Endothelial cell of umbilical vein (primary cell): ENCODE data around the gene PTPN9. TPM values are rescaled to one million over a fixed set of nuclear protein-coding genes. Genes with fewer than 3 reads are reported as not detected.

Source experiments
- BruUV-seq: library from RNA; stranded (reverse); fragments of 400-500 nt; replicated peaks from 2 replicates; lab custom pipeline; 2021; lab: Mats Ljungman, UMichigan
- CTCF ChIA-PET: fragments of 300-600, 350-600 bp; sonication (Branson Sonifier 250); formaldehyde crosslinking; loops from one replicate; lab custom pipeline; 2021; ENCODE audit warnings: antibody characterized with exemption, inconsistent platforms; lab: Charles Lee
- POLR2A ChIA-PET: fragments of 300-600, 350-600 bp; sonication (Branson Sonifier 250); formaldehyde crosslinking; loops from one replicate; lab custom pipeline; 2021; ENCODE audit warnings: antibody characterized with exemption, inconsistent platforms; lab: Charles Lee
- DNase-seq: peaks from one replicate; pipeline ENCODE4 v3.0.0-alpha.2; 2011; ENCODE audit warnings: low read depth, low spot score
- FAIRE-seq: peaks from 2 replicates; lab custom pipeline; 2011; peaks lifted over from hg19 to GRCh38; lab: Jason Lieb, UNC
- H2AFZ ChIP-seq: 2 replicates; pipeline ENCODE4 v1.6.0; 2012; ENCODE audit warnings: low read depth, low read length, control low read depth, inconsistent platforms
- H3K27ac ChIP-seq: 2 replicates; pipeline ENCODE4 v1.5.1; 2011; ENCODE audit warnings: low read depth, mild to moderate bottlenecking, control low read depth, low read length, moderate library complexity; ENCODE audit not compliant: insufficient read depth
- H3K27me3 ChIP-seq, 2 experiments: 2 replicates each; pipeline versions ENCODE4 v1.6.0 to v1.6.1; 2011; ENCODE audit warnings: low read length in 2 of 2, mixed read lengths in 1 of 2; ENCODE audit not compliant: control insufficient read depth in 2 of 2, insufficient read depth in 2 of 2
- H3K36me3 ChIP-seq, 2 experiments: 2 replicates in 1 of 2; 3 replicates in 1 of 2; pipeline ENCODE4 v1.5.1; 2011; ENCODE audit warnings: low read length in 2 of 2, mild to moderate bottlenecking in 1 of 2, moderate library complexity in 1 of 2; ENCODE audit not compliant: control insufficient read depth in 2 of 2, insufficient read depth in 2 of 2; ENCODE audit errors: extremely low read depth in 1 of 2
- H3K4me1 ChIP-seq: 3 replicates; pipeline ENCODE4 v1.5.1; 2011; ENCODE audit warnings: mild to moderate bottlenecking, low read length; ENCODE audit not compliant: control insufficient read depth, insufficient read depth; ENCODE audit errors: extremely low read depth
- H3K4me2 ChIP-seq: 2 replicates; pipeline ENCODE4 v1.6.1; 2011; ENCODE audit warnings: low read length, control low read depth, mixed read lengths; ENCODE audit not compliant: insufficient read depth
- H3K4me3 ChIP-seq, 3 experiments: fragments of 200-600 bp in 1 of 3; sonication (generic), shearing (Covaris generic) in 1 of 3; replicated peaks in 1 of 3; 2 replicates each; pipeline ENCODE4 v1.5.1; 2011 to 2016; ENCODE audit warnings: control low read depth in 3 of 3, low read length in 3 of 3, mild to moderate bottlenecking in 2 of 3, inconsistent platforms in 1 of 3, low read depth in 1 of 3, moderate library complexity in 1 of 3; ENCODE audit not compliant: insufficient read depth in 1 of 3
- H3K79me2 ChIP-seq: 2 replicates; pipeline ENCODE4 v1.6.0; 2012; ENCODE audit warnings: low read length, inconsistent platforms; ENCODE audit not compliant: control insufficient read depth, insufficient read depth
- H3K9ac ChIP-seq: replicated peaks from 2 replicates; pipeline ENCODE3; 2011; ENCODE audit warnings: low read length, control low read depth; ENCODE audit not compliant: insufficient read depth; ENCODE audit errors: extremely low read depth
- H3K9me1 ChIP-seq: replicated peaks from 3 replicates; pipeline ENCODE4 v1.6.0; 2011; ENCODE audit warnings: mild to moderate bottlenecking, low read length; ENCODE audit not compliant: control insufficient read depth, insufficient read depth; ENCODE audit errors: extremely low read depth
- H3K9me3 ChIP-seq: replicated peaks from 2 replicates; pipeline ENCODE4 v1.5.1; 2012; ENCODE audit warnings: low read length, inconsistent platforms; ENCODE audit not compliant: control insufficient read depth, insufficient read depth
- H4K20me1 ChIP-seq: replicated peaks from 2 replicates; pipeline ENCODE3; 2011; ENCODE audit warnings: mild to moderate bottlenecking, low read length; ENCODE audit not compliant: control insufficient read depth, insufficient read depth; ENCODE audit errors: extremely low read depth
- EZH2 ChIP-seq: IDR thresholded peaks from 2 replicates; pipeline ENCODE4 v1.6.1; 2012; ENCODE audit warnings: borderline replicate concordance, low read depth, mild to moderate bottlenecking, moderate library complexity, low read length, inconsistent platforms; ENCODE audit not compliant: severe bottlenecking
- FOS ChIP-seq: IDR thresholded peaks from 2 replicates; pipeline ENCODE4 v1.6.1; 2011; ENCODE audit warnings: mild to moderate bottlenecking, low read length, moderate library complexity, borderline replicate concordance; ENCODE audit not compliant: insufficient read depth
- GATA2 ChIP-seq: IDR thresholded peaks from 2 replicates; pipeline ENCODE4 v1.7.0; 2011; ENCODE audit warnings: low read depth, mild to moderate bottlenecking, moderate library complexity, mixed read lengths, low read length; ENCODE audit not compliant: insufficient read length, insufficient read depth
- JUN ChIP-seq: IDR thresholded peaks from 2 replicates; pipeline ENCODE4 v1.6.1; 2011; ENCODE audit warnings: borderline replicate concordance, low read depth; ENCODE audit not compliant: insufficient read length, insufficient read depth
- MYC ChIP-seq: IDR thresholded peaks from one replicate; pipeline ENCODE4 v1.6.1; 2011; ENCODE audit warnings: mild to moderate bottlenecking, low read depth, low read length
- POLR2A ChIP-seq: IDR thresholded peaks from 2 replicates; pipeline ENCODE4 v1.6.1; 2012; ENCODE audit warnings: low read depth, mild to moderate bottlenecking, control low read depth, low read length
- POLR2AphosphoS5 ChIP-seq: IDR thresholded peaks from 2 replicates; pipeline ENCODE4 v1.6.1; 2012; ENCODE audit warnings: low read depth, mild to moderate bottlenecking, control low read depth, low read length, moderate library complexity; ENCODE audit not compliant: insufficient read depth
- dilution Hi-C: fragments of 300-500 bp; cut with MboI; formaldehyde crosslinking; loops from one replicate; pipeline ENCODE4 v1.15.0; 2019; ENCODE audit warnings: low sequenced_read_pairs; ENCODE audit not compliant: extremely low pct_ligation_motif_present
- intact Hi-C: fragments of 100-400 bp; cut with micrococcal nuclease; formaldehyde crosslinking; loops from one replicate; pipeline ENCODE4 v1.10.0; 2022
- polyA plus RNA-seq, 4 experiments: library from polyadenylated mRNA; depleted of rRNA in 3 of 4; stranded (reverse) in 3 of 4; unstranded in 1 of 4; fragments of >200 nt; gene quantifications; 2 replicates each; pipeline versions ENCODE4 v1.2.1 to v1.2.3, GENCODE V29; 2011 to 2012; ENCODE audit warnings: missing spikeins in 1 of 4
- total RNA-seq: library from RNA; stranded (reverse); gene quantifications from 2 replicates; pipeline ENCODE4 v1.2.3, GENCODE V29; 2021
- TF ChIP-seq, protein P1 (sequence below): IDR thresholded peaks from 2 replicates; pipeline ENCODE4 v1.6.1; 2011; ENCODE audit not compliant: insufficient read depth, insufficient read length
- TF ChIP-seq, protein P2 (sequence below), 2 donors: IDR thresholded peaks; 1 replicate in 1 of 2; 2 replicates in 1 of 2; pipeline ENCODE4 v1.5.1; 2011; ENCODE audit warnings: low read length in 2 of 2, mild to moderate bottlenecking in 2 of 2, moderate library complexity in 2 of 2, control low read depth in 1 of 2, inconsistent platforms in 1 of 2, low read depth in 1 of 2; ENCODE audit not compliant: insufficient read depth in 1 of 2; ENCODE audit errors: extremely low read depth in 1 of 2

PTPN9 gene
- total and polyA plus RNA-seq, 2 donors (not counting 3 experiments of a cell fraction or from before 2014, with no cell fraction given), result 31.4 to 37.2 TPM

DNA sequence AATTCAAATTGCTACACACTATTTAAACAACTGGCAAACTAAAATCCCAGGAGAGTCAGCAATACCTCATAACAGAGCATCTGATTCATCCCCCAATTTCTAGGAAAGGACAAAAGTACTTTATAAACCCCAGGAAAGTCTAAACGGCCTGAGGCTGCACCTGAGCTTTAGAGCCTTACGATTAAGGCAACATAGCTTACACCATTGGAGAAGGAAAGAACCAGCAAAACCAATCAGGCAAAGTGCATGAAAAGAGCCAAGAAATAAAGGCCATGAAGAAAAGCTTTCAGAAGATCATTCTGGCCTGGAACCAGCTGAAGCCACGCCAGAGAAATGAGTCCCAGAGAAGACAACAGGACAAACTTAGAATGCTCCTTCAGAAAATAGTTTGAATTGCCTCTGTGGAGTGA, 48.1 kb downstream of the PTPN9 start:
- Histone ChIP-seq H3K4me2 (no peak overlapping the region), H3K9me3 (no peaks in the 10 kb centered on the region), H3K4me3 (no peak overlapping the region), H3K27ac (no peak overlapping the region), H4K20me1 (peaks cover 9% of the 10 kb centered on the region), H3K36me3 (peaks cover 4% of the 10 kb centered on the region in 2 experiments), H3K27me3 (no peaks in the 10 kb centered on the region), H3K4me1 (peaks cover 24% of the 10 kb centered on the region), H3K9ac (no peak overlapping the region), H3K9me1 (no peaks in the 10 kb centered on the region), H3K79me2 (peaks cover 26% of the 10 kb centered on the region), H2AFZ (no peak overlapping the region)
- CTCF ChIA-PET, result no interaction called here
- dilution Hi-C loops (no loop called here), intact Hi-C loops (no loop called here)
- FAIRE-seq (no peak), DNase-seq (no peak)
- BruUV-seq, result no TSS peak
- TF ChIP-seq, protein P1, sequence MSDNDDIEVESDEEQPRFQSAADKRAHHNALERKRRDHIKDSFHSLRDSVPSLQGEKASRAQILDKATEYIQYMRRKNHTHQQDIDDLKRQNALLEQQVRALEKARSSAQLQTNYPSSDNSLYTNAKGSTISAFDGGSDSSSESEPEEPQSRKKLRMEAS, result no peak
- TF ChIP-seq FOS (no peak), EZH2 (no peak), GATA2 (no peak), POLR2AphosphoS5 (no peak), POLR2A (no peak), JUN (no peak), MYC (no peak)
- TF ChIP-seq, protein P2, sequence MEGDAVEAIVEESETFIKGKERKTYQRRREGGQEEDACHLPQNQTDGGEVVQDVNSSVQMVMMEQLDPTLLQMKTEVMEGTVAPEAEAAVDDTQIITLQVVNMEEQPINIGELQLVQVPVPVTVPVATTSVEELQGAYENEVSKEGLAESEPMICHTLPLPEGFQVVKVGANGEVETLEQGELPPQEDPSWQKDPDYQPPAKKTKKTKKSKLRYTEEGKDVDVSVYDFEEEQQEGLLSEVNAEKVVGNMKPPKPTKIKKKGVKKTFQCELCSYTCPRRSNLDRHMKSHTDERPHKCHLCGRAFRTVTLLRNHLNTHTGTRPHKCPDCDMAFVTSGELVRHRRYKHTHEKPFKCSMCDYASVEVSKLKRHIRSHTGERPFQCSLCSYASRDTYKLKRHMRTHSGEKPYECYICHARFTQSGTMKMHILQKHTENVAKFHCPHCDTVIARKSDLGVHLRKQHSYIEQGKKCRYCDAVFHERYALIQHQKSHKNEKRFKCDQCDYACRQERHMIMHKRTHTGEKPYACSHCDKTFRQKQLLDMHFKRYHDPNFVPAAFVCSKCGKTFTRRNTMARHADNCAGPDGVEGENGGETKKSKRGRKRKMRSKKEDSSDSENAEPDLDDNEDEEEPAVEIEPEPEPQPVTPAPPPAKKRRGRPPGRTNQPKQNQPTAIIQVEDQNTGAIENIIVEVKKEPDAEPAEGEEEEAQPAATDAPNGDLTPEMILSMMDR (IDR thresholded peaks at IDR 0.05; ENCODE audit: extremely low read depth in 1 of 2, insufficient read depth in 1 of 2, low read depth in 1 of 2, low read length in 2 of 2), result no peak
- POLR2A ChIA-PET, result no interaction called here
